KBM-7 (cell line): ENCODE measurements around the gene OSTM1.
"Not testable (repeated sequence)": the region's sequence is repeated elsewhere in the genome, so short reads cannot be mapped to it uniquely, and the experiment has no call there.

ENCODE experiments used
- DNase-seq: peaks from one replicate; pipeline ENCODE4 v3.0.0-alpha.2; 2015
- in situ Hi-C: fragments of 300-500 bp; cut with MboI; formaldehyde crosslinking; loops from 2 replicates; pipeline ENCODE4 v1.14.3; 2020; ENCODE audit warnings: low sequenced_read_pairs, low pct_unique_long_range_greater_than_20kb, mixed read lengths

The OSTM1 gene

GRCh38 chr6:108031968-108032367 is 42.6 kb downstream of the OSTM1 start:
- DNase-seq = no peak
- in situ Hi-C loops = no loop called here

GRCh38 chr6:108030211-108030610 is 44.3 kb downstream of the OSTM1 start:
- in situ Hi-C loops = no loop called here
- DNase-seq = no peak

GRCh38 chr6:108029226-108029921 is 45.2 kb downstream of the OSTM1 start:
- no peak for DNase-seq
- in situ Hi-C loops = no loop called here

- peak; percentile 5 for DNase-seq
- in situ Hi-C loops = no loop called here
These were observed 46.9 kb downstream of the OSTM1 start for GRCh38 chr6:108027594-108027993.

GRCh38 chr6:108027056-108027455 is 47.5 kb downstream of the OSTM1 start:
- in situ Hi-C loops = no loop called here
- no peak for DNase-seq

GRCh38 chr6:108024427-108025073 is 50.0 kb downstream of the OSTM1 start:
- in situ Hi-C loops = no loop called here
- DNase-seq = no peak

- no peak for DNase-seq
- in situ Hi-C loops = no loop called here
These were observed 53.9 kb downstream of the OSTM1 start for GRCh38 chr6:108020472-108021116.

GRCh38 chr6:108016283-108016682 is 58.3 kb downstream of the OSTM1 start:
- in situ Hi-C loops, DNase-seq: not testable (repeated sequence)

GRCh38 chr6:108013787-108014439 is 60.6 kb downstream of the OSTM1 start:
- DNase-seq = no peak
- in situ Hi-C loops = no loop called here

GRCh38 chr6:108009894-108010293 is 64.6 kb downstream of the OSTM1 start:
- no peak for DNase-seq
- in situ Hi-C loops = no loop called here

- DNase-seq, in situ Hi-C loops: not testable (repeated sequence)
These were observed 65.3 kb downstream of the OSTM1 start for GRCh38 chr6:108009258-108009657.

GRCh38 chr6:108008363-108008762 is 66.2 kb downstream of the OSTM1 start:
- in situ Hi-C loops = no loop called here
- DNase-seq = no peak

- in situ Hi-C loops = no loop called here
- DNase-seq = no peak
These were observed 68.6 kb downstream of the OSTM1 start for GRCh38 chr6:108005961-108006360.

- no peak for DNase-seq
- in situ Hi-C loops = no loop called here
These were observed 69.7 kb downstream of the OSTM1 start for GRCh38 chr6:108004861-108005260.

- no peak for DNase-seq
- in situ Hi-C loops = no loop called here
These were observed 71.9 kb downstream of the OSTM1 start for GRCh38 chr6:108002365-108003221.

GRCh38 chr6:108001696-108002231 is 72.8 kb downstream of the OSTM1 start:
- no peak for DNase-seq
- in situ Hi-C loops = no loop called here

GRCh38 chr6:108000259-108000658 is 74.3 kb downstream of the OSTM1 start:
- in situ Hi-C loops, DNase-seq: not testable (repeated sequence)

- DNase-seq = no peak
- in situ Hi-C loops = loop anchor here (25.0 kb wide), 1 partner anchor 513 kb away; no protein-coding TSS in a partner anchor
These were observed 75.2 kb downstream of the OSTM1 start for GRCh38 chr6:107999341-107999740.
